Neural cell (in vitro differentiated cells): ENCODE results near the gene PTMS. TPM values are rescaled to one million over a fixed set of nuclear protein-coding genes. Genes with fewer than 3 reads are reported as not detected.
"Not testable (repeated sequence)": the region's sequence is repeated elsewhere in the genome, so short reads cannot be mapped to it uniquely, and the experiment has no call there.

Experiments
- H2AFZ ChIP-seq: fragments of 200-600, 300-800 bp; sonication (generic), shearing (Covaris generic); 2 replicates; pipeline ENCODE4 v1.6.0; 2014; ENCODE audit warnings: low read depth, mild to moderate bottlenecking, antibody characterized with exemption, low read length, moderate library complexity
- H3F3A ChIP-seq: fragments of 200-600 bp; shearing (Covaris generic); 2 replicates; pipeline ENCODE4 v1.6.1; 2016; ENCODE audit warnings: mild to moderate bottlenecking, moderate library complexity, mixed read lengths, antibody characterized with exemption, low read length; ENCODE audit not compliant: insufficient read depth, poor library complexity, severe bottlenecking
- H3K27ac ChIP-seq: fragments of 200-600, 300-800 bp; sonication (generic), shearing (Covaris generic); 2 replicates; pipeline ENCODE4 v1.5.1; 2014; ENCODE audit warnings: mild to moderate bottlenecking, low read length, moderate library complexity
- H3K27me3 ChIP-seq: fragments of 300-800, 200-600 bp; sonication (generic), shearing (Covaris generic); 2 replicates; pipeline ENCODE4 v1.6.0; 2014; ENCODE audit warnings: mild to moderate bottlenecking, low read depth, low read length, moderate library complexity; ENCODE audit not compliant: insufficient read depth
- H3K36me3 ChIP-seq: fragments of 300-800, 200-600 bp; sonication (generic), shearing (Covaris generic); 2 replicates; pipeline ENCODE4 v1.5.1; 2014; ENCODE audit warnings: mild to moderate bottlenecking, antibody characterized with exemption, low read length, moderate library complexity; ENCODE audit not compliant: insufficient read depth
- H3K4me2 ChIP-seq: fragments of 300-800, 200-600 bp; sonication (generic), shearing (Covaris generic); 2 replicates; pipeline ENCODE4 v1.6.0; 2014; ENCODE audit warnings: mild to moderate bottlenecking, low read length
- H3K4me3 ChIP-seq: fragments of 300-800, 200-600 bp; sonication (generic), shearing (Covaris generic); 2 replicates; pipeline ENCODE4 v1.5.1; 2014; ENCODE audit warnings: mild to moderate bottlenecking, low read length, moderate library complexity
- H3K79me2 ChIP-seq: fragments of 200-600 bp; shearing (Covaris generic); replicated peaks from 2 replicates; pipeline ENCODE4 v1.6.0; 2014; ENCODE audit warnings: mild to moderate bottlenecking, low read length, moderate library complexity; ENCODE audit not compliant: insufficient read depth
- H3K9ac ChIP-seq: fragments of 300-800, 200-600 bp; sonication (generic), shearing (Covaris generic); 2 replicates; pipeline ENCODE4 v1.6.1; 2016; ENCODE audit warnings: mild to moderate bottlenecking, low read length, mixed read lengths
- H3K9me2 ChIP-seq: fragments of 200-600 bp; shearing (Covaris generic); 2 replicates; pipeline ENCODE4 v1.6.1; 2016; ENCODE audit warnings: mild to moderate bottlenecking, low read length, mixed read lengths; ENCODE audit not compliant: insufficient read depth
- H3K9me3 ChIP-seq: fragments of 200-600, 300-800 bp; sonication (generic), shearing (Covaris generic); 2 replicates; pipeline ENCODE4 v1.6.1; 2016; ENCODE audit warnings: mild to moderate bottlenecking, mixed run types, low read length, moderate library complexity, mixed read lengths
- H4K20me1 ChIP-seq: fragments of 200-600 bp; shearing (Covaris generic); 2 replicates; pipeline ENCODE4 v1.6.1; 2016; ENCODE audit warnings: mild to moderate bottlenecking, mixed run types; ENCODE audit not compliant: insufficient read depth
- CTCF ChIP-seq: fragments of 450-650 bp; IDR thresholded peaks from 2 replicates; pipeline ENCODE4 v1.5.1; 2014; ENCODE audit warnings: antibody characterized with exemption, mild to moderate bottlenecking, moderate library complexity; ENCODE audit not compliant: poor library complexity, severe bottlenecking
- EP300 ChIP-seq: fragments of 450-650 bp; conservative IDR thresholded peaks from 2 replicates; pipeline ENCODE4 v1.6.1; 2014; ENCODE audit warnings: antibody characterized with exemption, mild to moderate bottlenecking, moderate library complexity; ENCODE audit not compliant: poor library complexity, severe bottlenecking
- EZH2 ChIP-seq: fragments of 200-600, 300-800 bp; shearing (Covaris generic), sonication (generic); IDR thresholded peaks from 2 replicates; pipeline ENCODE4 v1.6.1; 2014; ENCODE audit warnings: antibody characterized with exemption, low read length, borderline replicate concordance, mild to moderate bottlenecking; ENCODE audit not compliant: insufficient read depth, poor library complexity, severe bottlenecking
- MXI1 ChIP-seq: fragments of 450-650 bp; conservative IDR thresholded peaks from 2 replicates; pipeline ENCODE4 v1.6.1; 2014; ENCODE audit warnings: antibody characterized with exemption, mild to moderate bottlenecking; ENCODE audit not compliant: poor library complexity, severe bottlenecking
- POLR2AphosphoS5 ChIP-seq: IDR thresholded peaks from 2 replicates; pipeline ENCODE4 v1.6.1; 2012
- RAD21 ChIP-seq: fragments of 450-650 bp; conservative IDR thresholded peaks from 2 replicates; pipeline ENCODE4 v1.6.1; 2014; ENCODE audit warnings: antibody characterized with exemption, mild to moderate bottlenecking, moderate library complexity
- REST ChIP-seq: IDR thresholded peaks from 2 replicates; pipeline ENCODE4 v1.6.1; 2012; ENCODE audit warnings: borderline replicate concordance
- SMC3 ChIP-seq: fragments of 450-650 bp; conservative IDR thresholded peaks from 2 replicates; pipeline ENCODE4 v1.6.1; 2014; ENCODE audit warnings: antibody characterized with exemption, mild to moderate bottlenecking, moderate library complexity; ENCODE audit not compliant: poor library complexity
- TAF1 ChIP-seq: IDR thresholded peaks from 2 replicates; pipeline ENCODE4 v1.6.1; 2012; ENCODE audit warnings: low read depth
- polyA plus RNA-seq: library from polyadenylated mRNA; depleted of rRNA; stranded (reverse); fragments of >200 nt; gene quantifications from 2 replicates; pipeline ENCODE4 v1.2.3, GENCODE V29; 2014

PTMS gene
- polyA plus RNA-seq, 1 donor from 2014 or later: 557 TPM

- Histone ChIP-seq H3F3A (no peaks in the 10 kb centered on the region), H3K27me3 (no peaks in the 10 kb centered on the region), H3K9me3 (no peaks in the 10 kb centered on the region), H3K9ac (no peak overlapping the region), H3K9me2 (no peaks in the 10 kb centered on the region), H3K36me3 (peaks cover 5% of the 10 kb centered on the region), H3K4me2 (no peak overlapping the region), H2AFZ (no peak overlapping the region), H3K79me2 (no peaks in the 10 kb centered on the region), H3K27ac (no peak overlapping the region), H3K4me3 (no peak overlapping the region), H4K20me1 (no peaks in the 10 kb centered on the region)
- TF ChIP-seq SMC3: no peak
- no peak for TF ChIP-seq TAF1
- TF ChIP-seq MXI1: no peak
- no peak for TF ChIP-seq EP300
- TF ChIP-seq CTCF: no peak
- no peak for TF ChIP-seq RAD21
- TF ChIP-seq REST: no peak
- no peak for TF ChIP-seq POLR2AphosphoS5
- no peak for TF ChIP-seq EZH2
Observed at GRCh38 chr12:6742834-6743233, 23.3 kb upstream of the PTMS start.

GRCh38 chr12:6743300-6743699 lies 22.9 kb upstream of the PTMS start:
- not testable (repeated sequence) for H3K9me2 ChIP-seq, H3F3A ChIP-seq, H3K27me3 ChIP-seq, H3K4me2 ChIP-seq, H3K4me3 ChIP-seq, H3K9ac ChIP-seq, H4K20me1 ChIP-seq, H3K9me3 ChIP-seq, H3K79me2 ChIP-seq, H2AFZ ChIP-seq, H3K27ac ChIP-seq, H3K36me3 ChIP-seq
